SW 1271 (cell line): ENCODE measurements around the gene SALL2.

Experiments used
- DNase-seq, 2 experiments: peaks; one replicate each; lab custom pipeline; 2025; lab: John Stamatoyannopoulos, UW

Gene SALL2

DNA sequence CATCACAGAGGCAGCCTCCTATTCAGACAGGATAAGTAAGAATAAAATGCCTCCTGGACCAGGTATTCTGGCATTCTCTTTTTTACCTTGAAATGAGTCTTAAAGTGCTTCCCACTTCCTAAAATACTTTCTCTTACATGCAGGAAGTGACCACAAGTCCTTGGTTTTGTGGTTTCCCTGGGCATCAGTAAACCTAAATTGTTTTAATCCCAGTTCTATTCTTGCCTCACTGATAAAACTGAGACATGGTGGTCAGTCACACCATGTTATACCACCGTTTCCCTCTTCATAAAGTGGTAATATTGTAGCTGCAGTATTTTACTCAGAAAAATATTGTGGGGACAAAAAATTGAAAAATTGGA, 1.2 kb upstream of the SALL2 start:
- no peak for DNase-seq

DNA sequence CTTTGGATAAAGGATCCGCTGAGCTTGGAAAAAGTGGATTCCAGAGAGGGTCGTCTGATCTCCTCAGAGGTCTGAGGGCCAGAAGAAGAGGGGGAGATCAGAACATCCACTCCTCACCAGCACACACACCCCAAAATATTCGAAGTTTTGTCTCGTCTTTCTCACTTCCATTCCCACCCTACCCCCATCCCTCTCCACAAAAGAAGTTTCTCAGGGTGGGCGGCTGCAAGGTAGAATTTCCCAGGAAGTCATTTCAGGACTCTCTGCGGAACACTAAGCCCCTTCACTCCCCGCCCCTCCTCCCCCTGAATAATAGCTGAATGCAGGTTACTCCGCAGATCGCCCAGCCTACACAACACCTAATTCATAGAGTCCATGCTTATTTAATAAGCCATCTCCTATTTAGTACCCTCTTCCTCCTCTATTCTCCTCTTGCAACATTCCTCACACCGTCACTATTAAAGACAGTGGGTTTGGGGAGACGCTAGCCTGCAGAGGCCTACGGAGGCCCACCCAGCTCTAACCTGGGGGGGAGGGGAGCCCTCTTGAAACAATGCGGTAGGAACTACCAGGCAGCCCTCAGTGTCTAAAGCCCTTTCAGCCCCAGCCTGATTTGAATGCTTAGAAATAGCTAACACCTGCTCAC, 649 bp upstream of the SALL2 start:
- no peak for DNase-seq

DNA sequence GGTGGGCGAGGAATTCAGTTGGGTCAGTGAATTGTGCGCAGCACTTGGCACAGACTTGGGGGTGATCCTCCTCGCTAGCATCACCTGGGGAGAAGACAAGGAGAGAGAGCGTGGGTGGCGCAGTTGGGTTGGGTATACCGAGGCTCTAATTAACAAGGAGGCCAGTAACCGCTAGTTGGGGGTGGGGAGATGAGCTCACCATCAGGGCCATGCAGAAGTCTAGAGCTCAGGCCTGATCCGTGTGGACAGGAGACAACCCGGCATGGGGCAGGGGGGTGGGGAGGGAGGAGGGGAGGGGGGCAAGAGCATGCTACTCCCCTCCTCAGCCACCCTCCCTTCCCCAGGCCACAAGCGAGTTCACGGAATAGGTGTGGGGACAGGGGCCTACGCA, 580 bp downstream of the SALL2 start:
- no peak for DNase-seq

DNA sequence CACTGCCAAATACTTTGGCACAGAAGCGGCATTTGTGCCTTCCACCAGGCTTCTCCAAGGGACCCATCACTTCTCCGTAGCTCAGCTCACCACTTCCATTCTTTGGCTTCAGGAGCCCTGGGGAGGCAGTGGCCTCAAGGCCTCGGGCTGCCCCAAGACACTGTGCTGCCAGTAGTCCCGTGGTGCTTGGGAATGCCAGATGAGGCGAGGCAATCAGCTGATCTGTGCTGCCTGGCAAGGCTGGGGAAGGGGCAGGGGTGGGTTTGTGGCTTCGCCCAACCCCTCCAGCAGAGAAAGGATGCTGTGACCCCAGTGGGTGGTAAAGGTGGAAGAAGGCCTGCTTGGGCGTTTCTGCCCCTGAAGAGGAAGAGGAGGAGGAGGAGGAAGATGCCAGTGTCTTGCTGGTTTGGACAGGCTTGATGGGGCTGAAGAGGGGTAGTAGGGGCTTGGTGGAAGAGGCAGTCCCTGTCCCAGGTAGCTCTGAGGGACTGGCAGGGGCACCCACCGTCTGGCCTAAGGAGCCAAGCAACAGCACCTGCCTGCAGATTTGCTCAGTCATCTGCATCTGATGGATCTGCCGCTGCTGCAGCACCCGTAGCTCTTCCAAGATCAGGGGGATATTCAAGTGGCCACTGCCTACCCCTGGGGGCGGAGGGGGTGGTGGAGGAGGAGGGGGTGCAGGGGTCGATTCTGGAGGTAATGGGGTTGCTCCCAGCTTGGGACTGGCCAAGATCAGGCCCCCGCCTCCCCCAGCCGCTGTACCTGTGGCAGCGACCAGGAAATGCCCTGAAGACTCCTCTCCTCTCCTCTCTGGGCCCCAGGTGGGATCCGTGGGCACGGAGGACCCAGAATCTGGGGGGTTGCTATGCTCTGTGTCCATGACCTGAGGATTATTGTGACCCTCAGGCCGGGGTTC, 1.3 kb downstream of the SALL2 start:
- DNase-seq = no peak

DNA sequence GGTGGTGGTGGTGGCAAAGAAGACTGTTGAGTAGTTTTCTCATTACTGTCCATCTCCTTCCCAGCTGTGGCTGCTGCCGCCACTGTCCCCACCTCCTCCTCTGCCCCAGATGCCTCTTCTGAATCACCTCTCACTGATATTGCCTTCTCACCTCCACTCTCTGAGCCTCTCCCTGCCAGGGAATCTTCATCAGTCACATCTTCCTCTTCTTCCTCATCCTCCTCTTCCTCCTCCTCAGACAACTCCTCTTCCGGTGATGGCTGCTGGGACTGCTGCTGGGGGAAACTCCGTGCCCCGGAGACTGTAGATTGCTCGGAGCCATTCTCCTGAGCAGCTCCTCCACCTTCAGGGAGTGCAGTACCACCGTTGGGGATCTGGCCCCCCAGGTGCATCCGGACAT, 2.9 kb downstream of the SALL2 start:
- no peak for DNase-seq

DNA sequence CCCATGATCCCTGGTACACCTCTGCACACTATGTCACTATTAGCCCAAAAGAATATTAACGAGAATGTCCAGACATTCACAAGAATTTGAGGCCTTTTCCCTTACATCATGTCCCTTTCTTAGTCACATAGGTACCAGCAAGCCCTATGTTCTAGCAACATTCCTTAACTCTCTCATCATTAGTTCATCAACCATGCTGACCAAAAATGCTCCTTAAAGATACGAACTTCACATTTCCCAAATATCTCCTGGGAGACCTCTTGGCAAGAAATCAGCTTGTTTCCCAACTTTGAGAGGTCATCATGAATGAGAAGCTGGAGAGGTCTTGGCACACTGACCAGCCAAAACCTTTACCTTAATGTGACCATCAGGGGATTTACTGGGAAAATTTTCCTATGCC, 4.6 kb downstream of the SALL2 start:
- no peak for DNase-seq

DNA sequence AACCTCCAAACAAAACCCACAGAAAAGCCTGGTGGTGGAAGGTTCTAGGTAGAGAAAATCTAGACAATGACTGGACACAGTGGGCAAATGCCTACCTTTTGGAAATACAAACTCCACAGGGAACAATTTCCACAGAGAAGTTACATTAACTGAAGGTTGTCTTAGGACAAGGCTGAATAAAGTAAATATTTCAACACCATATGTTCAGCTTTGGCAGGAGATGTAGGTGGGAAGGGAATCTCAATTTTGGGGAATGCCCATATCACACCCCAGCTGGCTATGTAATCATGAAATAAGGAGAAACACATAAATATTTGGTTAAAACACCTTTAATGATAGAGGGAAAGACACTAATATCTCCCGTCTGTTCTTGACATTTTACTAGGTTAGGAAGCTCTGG, 5.4 kb downstream of the SALL2 start:
- no peak for DNase-seq

DNA sequence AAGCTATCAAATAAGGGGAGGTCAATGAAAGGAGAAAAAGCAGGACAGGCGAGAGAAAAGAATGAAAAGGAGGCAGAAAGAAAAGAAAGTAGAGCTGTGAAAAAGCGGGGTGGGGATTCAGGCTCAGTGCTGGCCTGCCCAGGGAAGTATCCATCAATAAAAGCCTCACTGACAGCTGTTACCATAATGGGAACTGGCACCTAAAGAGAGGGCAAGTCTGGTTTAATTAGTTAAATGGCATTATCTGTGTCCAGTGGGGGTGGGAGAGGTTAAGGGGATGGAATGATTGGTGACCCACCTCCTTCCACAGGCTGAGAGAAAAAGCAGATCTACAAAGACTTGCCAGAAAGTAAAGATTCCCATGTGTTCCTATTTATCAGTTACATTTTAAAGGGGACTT, 7.4 kb downstream of the SALL2 start:
- no peak for DNase-seq

DNA sequence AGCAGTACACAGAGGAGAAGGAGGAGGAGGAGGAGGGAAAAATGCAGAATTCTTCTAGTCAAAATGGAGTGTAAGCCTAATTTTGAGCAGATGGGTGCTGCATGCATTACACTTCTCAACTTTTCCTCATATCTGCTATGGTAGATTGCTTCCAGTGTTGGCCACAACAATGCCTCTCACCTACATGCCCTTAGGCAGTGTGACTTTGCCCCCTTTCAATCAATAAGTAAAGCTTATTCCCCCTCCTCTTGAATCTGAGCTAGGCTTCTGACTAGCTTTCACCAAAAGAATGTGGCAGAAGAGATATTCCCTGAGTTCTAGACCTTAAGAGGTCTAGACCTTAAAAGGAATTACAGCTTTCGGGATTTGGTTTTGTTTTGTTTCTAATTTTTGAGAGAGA, 11.8 kb downstream of the SALL2 start:
- DNase-seq = no peak

DNA sequence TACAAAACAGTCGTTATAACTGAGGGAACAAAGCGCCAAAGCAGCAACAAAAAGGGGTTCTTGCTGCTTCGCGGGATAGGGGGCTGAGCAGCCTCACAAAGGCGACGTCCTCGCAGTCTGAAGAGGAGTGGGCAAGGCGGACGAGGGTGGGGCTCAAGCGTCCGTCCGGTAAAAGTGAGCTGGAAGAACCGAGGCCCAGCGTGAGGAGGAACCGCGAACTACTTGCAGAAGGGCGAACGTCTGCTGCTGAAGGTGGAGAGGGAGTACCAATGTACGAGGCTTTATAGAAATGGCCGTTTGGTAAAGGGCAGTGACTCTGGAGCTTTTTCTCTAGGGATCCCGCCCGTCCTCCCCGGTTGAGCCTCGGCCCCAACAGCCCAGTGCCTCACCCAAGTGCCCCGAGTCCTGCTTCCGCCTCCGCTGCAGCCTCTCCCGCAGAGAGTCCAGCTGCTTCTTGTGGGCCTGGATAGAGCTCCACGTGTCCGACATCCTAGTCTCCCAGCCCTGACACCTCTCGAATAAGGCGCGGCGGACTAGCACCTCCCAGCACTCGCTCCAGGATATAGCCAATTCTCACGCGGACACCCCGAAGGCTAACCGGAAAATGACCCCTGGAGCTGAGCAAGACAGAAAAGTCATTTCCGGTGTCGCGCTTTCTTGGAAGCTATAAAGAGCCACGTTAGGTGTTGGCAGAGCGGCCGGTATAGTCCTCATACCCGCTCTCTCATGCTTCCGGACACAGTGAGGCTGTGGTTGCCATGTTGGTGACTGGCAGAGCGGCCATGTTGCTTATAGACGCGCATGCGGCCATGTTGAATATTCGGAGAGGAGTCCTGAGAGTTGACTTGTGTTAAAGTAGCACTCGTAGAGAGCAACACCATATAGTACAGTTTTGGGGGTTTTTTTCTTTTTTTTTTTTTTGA, 15.2 kb downstream of the SALL2 start, which contains the start of gene METTL3:
TSS of gene METTL3 (minus strand) at position 606 of the 923 bp plus-strand sequence. CDS start at position 489, 117 bp downstream.
- DNase-seq = peak; percentile 96 to 99

DNA sequence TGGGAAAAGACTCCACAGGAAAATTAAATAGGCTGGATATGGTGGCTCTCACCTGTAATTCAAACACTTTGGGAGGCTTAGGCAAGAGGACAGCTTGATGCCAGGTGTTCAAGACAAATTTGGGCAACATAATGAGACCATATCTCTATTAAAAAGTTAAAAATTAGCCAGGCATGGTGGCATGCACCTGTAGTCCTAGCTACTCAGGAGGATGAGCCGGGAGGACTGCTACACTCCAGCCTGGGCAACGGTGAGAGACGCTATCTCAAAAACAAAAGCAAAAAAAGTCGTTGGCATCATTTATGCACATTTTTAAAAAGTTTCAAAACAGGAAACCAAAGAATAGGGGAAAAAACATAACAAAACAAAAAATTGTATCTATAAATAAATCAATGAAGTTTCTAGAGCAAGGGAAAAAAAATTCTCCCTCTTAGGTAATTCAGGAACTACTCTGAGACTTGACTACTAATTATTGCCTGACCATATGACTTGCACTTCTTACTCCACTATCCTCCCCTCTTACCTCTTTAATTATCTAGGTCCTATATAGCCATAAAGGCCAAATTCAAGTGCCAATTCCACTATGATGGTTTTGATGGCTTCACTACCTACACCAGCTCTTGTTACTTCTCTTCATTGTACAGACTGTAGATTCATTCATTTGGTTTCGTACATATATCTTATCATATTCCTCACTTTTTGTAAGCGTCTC, 16.6 kb downstream of the SALL2 start:
- DNase-seq = no peak

DNA sequence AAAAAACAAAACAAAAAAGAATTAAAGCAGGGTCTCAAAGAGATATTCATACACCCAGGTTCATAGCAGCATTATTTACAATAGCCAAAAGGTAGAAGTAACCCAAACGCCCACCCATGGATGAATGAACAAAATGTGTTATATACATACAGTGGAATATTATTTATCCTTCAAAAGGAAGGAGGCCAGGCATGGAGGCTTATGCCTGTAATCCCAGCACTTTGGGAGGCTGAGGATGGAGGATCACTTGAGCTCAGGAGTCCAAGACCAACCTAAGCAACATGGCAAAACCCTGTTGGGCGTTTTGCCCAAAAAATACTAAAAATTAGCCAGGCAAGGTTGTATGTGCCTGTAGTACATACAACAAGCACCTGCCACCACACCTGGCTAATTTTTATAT, 19.6 kb downstream of the SALL2 start:
- DNase-seq = no peak

DNA sequence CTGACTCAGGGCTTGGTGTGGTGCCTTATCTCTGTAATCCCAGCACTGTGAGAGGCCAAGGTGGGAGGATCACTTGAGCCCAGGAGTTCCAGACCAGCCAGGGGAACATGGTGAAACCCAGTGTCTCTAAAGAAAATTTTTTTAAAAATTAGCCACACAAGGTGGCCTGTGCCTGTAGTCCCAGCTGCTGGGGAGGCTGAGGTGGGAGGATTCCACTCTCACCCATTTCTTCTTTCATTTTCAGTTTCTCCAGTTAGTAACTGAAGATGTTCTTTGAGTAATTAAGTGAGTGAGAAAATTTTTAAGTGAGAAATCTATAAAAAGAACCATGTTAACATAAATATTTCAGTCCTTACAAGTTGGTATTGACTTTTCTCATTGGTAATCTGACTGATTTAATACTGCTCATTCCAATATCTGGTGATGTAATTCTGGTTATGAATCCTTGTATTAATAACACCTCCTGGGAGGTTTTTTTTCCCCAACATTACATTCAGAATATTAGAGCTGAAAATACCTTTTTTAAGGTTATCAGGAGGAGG, 21.1 kb downstream of the SALL2 start:
- DNase-seq = no peak

DNA sequence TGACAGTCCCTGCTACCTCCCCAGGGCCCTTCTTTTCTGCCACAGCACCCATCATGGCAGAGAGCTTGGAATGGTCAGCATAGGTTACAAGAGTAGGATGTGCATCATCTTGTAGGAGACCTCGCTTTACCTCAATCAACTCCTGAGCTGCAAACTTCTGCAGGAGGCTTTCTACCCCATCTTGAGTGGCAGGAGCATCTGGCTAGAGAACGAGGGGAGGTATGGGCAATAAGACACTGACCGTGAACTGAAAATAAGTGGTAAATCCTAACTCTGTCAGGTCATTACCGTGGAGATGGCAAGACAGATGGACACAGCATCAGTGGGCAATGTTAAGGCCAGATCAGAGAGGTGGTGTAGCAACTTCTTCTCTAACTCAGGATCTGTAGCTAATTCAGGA, 22.8 kb downstream of the SALL2 start:
- DNase-seq = no peak

DNA sequence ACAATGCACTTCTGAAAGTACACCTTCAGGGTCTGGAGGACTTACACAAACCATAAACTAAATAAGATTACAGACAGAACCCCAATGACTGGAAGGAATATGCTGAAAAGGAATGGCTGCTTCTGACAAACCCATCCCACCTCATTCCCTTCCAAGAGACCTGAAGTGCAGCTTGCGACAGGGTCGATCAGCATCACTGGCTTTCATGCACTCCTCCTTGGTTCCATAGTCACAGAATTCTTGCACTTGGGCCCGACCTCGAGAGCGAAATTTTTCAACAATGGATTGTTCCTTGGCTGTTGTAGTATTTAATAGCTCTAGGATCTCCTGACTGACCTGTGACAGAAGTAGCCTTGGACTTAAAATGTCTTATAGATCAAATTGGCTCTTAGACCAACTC, 24.6 kb downstream of the SALL2 start:
- DNase-seq = no peak

DNA sequence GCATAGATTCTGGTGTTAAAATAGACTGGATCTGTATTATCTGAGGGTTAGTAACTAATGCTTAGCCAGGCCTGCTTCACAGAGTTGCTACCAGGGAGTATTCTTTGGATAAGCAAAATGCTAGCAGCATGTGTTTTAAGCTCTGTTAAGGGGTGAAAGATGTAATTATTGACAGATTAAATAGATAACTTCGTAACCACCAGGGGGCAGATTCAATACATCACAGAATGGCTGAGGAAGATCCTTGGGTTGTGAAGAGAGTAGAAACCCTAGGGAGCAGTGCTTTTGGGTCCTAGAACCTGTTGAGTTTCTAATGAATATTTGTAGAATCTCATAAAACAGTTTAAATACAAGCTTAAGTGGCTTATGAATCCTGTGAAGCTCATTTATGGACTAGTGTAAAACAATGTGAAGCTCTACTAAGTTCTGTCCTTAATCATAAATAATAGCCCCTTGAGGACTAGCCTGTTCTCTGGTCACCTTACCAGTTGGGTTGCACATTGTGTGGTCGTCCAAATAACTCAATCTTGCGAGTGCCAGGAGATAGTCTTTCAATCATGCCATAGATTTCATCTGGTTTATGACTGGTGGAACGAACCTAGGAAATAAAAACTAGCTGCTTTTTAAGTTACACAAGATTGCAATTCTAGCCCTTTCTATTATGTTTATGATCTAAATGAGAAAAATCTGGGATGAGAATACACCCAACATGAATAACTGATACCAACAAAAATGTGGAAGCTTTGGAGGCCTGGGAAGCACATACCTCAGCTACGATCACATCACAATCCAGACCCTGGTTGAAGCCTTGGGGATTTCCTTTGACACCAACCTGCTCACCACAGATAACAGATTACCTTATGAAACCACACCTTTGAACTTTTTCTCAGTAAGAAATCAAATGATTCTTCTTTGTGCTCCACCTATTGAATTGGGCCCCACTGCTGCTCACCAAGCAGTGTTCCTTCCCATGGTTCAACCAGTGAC, 27.3 kb downstream of the SALL2 start:
- peak in 1 of 2 experiments; percentile 61 for DNase-seq

DNA sequence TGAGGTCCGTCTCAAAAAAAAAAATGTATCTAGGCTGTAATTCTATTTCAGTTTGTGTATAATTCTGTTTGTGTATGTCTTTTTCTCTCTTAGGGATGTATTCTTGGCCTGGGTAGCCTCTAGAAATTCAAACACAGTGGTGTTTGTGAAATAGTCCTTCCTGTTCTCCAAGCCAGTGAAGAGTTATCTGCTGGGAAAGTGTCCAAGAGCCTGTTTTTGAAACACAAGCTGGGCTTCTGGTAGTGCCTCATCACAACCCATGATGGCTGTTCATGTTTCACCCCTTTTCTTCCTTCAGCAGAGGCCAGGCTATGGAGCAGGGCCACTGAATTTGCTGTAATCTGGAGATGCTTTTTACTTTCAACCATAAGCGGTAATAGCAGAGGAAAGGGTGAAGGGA, 29.7 kb downstream of the SALL2 start:
- DNase-seq = no peak

DNA sequence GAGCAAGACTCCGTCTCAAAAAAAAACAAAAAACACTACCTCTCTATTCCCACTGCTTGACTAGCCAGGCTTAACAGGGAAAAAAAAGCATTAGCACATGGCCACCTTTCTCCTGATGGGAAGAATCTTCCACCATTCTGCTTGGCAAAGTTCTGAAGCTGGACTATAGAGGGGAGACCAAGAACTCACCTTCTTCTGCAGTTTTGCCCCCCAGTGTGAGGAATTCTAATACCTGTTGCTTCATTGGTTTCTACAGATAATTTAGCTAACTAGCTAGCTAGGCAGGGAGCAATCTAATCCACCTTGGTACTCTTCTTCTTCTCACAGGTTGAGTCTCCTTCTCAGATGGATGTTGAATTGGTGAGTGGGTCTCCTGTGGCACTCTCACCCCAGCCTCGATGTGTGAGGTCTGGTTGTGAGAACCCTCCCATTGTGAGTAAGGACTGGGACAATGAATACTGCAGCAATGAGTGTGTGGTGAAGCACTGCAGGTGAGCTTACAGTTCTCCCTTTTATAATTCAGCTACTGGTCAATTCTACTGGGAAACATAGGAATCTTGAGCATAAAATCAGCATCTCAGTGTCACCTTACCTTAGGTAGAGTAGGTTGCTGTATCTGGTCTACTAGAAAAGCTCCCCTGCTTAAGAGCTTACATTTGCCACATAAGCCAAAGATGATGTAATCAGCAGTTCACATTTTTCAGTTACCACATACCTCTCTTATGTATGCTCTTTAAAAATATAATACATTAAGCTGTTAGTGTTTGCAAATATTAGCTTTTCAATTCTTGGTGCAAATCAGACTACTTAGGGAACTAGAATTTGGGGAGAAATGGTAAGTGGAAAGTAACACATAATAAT, 31.0 kb downstream of the SALL2 start:
- DNase-seq = no peak

DNA sequence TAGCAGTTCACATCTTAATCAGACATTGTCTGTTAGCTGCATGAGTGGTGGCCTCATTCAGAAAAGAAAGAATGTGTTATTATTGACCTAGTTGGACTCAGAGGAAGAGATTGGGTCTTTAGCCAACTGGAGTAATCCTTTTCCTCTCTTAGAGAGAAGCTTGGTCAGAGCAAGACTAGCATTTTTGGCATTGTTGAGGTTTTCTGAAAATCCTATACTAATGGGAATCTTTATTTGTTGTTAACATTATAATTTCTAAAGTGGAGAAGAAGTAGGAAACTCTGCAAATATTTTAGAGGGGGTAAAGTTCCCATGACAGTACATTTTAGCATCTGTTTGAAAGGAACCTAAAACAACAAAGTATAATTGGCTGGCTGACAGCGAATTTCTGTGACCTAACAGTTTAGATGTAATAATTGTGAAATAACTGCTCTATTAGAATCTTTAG, 39.5 kb downstream of the SALL2 start:
- DNase-seq = no peak
